Measurements from ENCODE around the gene CLEC4G.

Gene CLEC4G

DNA sequence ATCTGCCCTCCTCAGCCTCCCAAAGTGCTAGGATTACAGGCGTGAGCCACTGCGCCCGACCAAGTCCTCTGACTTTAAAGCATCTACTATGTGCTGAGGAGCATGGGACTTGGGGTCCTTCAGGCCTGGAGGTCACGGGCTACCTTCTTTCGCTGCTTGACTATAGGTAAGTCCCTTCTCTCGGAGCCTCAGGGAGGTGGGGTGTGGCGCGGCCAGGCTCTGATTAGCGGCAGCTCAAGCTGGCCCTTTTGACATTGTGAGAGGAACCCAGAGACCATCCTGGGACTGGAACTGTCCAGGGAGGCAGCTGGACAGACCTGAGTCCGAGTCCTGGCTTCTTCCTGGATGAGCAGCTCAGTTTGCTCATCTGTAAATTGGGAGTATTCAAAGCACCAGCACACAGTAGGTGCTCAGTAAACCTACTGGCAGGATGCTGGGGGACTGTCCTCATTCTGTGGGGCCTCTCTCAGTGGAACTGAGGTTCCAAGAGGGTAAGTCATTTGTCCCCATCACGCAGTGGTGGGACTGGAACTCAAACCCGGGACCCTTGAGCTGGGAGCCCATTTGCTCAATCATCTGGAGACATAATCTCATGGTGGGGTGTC, 30.8 kb downstream of the CLEC4G start:
- TF ChIP-seq, protein P1, sequence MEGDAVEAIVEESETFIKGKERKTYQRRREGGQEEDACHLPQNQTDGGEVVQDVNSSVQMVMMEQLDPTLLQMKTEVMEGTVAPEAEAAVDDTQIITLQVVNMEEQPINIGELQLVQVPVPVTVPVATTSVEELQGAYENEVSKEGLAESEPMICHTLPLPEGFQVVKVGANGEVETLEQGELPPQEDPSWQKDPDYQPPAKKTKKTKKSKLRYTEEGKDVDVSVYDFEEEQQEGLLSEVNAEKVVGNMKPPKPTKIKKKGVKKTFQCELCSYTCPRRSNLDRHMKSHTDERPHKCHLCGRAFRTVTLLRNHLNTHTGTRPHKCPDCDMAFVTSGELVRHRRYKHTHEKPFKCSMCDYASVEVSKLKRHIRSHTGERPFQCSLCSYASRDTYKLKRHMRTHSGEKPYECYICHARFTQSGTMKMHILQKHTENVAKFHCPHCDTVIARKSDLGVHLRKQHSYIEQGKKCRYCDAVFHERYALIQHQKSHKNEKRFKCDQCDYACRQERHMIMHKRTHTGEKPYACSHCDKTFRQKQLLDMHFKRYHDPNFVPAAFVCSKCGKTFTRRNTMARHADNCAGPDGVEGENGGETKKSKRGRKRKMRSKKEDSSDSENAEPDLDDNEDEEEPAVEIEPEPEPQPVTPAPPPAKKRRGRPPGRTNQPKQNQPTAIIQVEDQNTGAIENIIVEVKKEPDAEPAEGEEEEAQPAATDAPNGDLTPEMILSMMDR (IDR thresholded peaks at IDR 0.05; ENCODE audit: low read depth, low read length) = no peak
- no peak for DNase-seq (ENCODE audit: low read depth, low spot score)
- no peak overlapping the region for H3K4me3 ChIP-seq (ENCODE audit: low read depth, low read length)
- in situ Hi-C loops (cut with HindIII; ENCODE audit: low sequenced_read_pairs) = no loop called here

DNA sequence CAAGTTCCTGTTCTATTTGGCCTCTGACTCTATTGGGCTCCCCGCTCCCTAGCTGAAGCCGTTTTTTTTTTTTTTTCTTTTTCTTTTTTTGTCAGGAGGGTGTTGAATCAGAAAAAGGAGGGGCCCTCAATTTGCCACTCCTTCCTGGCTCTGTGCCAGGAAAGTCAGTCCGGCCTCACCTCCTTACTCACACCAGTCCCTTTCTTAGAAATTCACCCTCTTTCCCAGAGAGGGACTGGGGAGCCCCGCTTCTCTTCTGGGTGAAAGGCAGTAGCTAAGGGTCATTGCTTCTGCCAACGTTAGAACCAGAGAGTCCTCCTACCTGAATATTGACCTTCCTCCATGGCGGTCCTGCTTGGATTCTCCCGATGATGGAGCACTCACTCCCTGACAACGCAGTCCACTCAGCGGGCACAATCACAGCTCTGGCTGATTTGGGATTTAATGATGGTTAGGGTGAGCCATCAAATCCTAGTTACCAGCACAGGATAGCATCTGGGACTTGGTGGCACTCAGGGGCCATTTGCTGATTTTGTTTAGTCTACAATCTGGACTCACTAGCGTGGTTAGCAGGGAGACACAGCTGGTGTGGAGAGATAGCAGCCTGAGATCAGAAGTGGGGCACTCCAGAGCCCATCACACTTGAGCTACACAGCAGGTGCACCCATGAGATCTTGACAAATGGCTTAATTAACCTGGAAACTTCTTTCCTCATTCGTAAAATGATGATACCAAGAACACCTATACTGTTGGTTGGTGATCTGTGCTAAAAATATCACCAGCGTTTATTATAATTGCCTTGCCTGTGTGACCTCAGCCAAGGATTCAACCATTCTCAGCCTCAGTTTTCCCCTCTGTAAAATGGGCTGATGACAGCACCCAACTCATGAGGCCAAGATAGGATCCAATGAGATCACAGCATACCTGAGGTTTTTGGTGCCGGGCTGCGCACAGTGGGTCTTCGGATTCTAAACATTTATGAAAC, 32.2 kb downstream of the CLEC4G start:
- no peak overlapping the region for H3K4me3 ChIP-seq (ENCODE audit: low read depth, low read length)
- TF ChIP-seq, protein P1 (IDR thresholded peaks at IDR 0.05; ENCODE audit: low read depth, low read length) = no peak
- in situ Hi-C loops (cut with HindIII; ENCODE audit: low sequenced_read_pairs) = no loop called here
- DNase-seq (ENCODE audit: low read depth, low spot score) = no peak

DNA sequence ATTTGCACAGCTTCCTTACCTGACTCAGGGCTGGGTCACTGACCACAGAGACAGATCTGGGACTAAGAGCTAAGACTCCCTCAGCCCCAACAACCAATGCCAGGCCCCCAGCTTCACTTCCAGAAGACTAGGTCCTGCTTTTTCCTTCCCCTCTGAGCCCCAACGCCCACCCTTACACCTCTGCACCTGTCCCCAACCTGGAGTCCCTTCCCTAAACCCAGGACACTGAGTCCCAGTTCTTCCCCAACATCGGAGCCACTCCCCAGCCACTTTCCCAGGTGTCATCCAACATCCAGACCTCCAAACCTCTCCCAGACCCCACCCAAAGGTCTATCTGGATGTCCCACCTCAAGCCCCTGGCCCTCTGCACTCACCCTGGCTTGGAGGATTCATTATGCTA, 32.9 kb downstream of the CLEC4G start:
- TF ChIP-seq, protein P1 (IDR thresholded peaks at IDR 0.05; ENCODE audit: low read depth, low read length) = no peak
- in situ Hi-C loops (cut with HindIII; ENCODE audit: low sequenced_read_pairs) = no loop called here
- no peak for DNase-seq (ENCODE audit: low read depth, low spot score)
- no peak overlapping the region for H3K4me3 ChIP-seq (ENCODE audit: low read depth, low read length)

DNA sequence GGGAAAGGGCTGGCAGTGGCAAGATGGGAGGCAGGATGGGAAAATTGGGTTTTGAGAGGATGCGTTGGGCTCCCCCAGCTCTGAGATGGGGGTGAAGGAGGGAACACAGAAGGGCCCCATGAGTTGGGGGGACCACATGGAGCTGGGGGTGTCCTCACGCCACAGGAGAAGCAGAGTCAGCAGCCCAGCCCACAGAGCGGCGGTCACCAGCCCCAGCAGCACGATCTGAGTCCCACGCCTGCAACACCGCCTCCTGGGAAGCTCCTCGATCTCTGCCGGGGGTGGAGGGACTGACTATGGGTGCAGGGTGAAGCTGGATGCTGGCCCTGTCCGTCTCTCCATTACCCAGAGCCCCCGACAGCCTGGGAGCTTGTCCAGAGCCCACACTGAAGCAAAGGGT, 33.3 kb downstream of the CLEC4G start:
- TF ChIP-seq, protein P1 (IDR thresholded peaks at IDR 0.05; ENCODE audit: low read depth, low read length) = no peak
- H3K4me3 ChIP-seq (ENCODE audit: low read depth, low read length) = no peak overlapping the region
- DNase-seq (ENCODE audit: low read depth, low spot score) = no peak
- in situ Hi-C loops (cut with HindIII; ENCODE audit: low sequenced_read_pairs) = no loop called here

DNA sequence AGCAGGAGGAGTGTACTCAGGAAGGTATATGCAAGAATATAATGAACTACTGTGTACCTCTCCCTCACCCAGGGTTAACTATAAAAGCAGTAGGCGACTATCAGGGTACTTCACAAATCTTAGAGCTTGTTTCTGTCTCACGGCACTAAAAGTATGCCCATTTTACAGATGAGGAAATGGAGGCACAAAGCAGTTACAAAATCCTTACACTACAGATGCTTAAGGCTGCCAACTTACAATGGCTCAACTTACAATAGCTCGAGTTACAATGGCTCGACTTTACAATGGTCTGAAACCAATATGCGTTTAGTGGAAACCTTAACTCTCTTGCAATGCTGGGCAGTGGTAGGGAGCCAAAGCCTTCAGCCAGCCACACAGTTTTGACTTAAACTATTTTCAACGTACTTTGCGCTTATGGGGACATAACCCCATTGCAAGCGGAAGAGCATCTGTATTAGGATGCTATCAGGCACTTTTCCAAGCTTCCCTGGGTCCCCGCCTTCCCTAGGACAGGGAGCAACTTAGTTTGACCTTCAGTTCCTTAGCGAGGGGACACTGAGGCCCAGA, 34.1 kb downstream of the CLEC4G start:
- TF ChIP-seq, protein P1 (IDR thresholded peaks at IDR 0.05; ENCODE audit: low read depth, low read length) = no peak
- no peak overlapping the region for H3K4me3 ChIP-seq (ENCODE audit: low read depth, low read length)
- in situ Hi-C loops (cut with HindIII; ENCODE audit: low sequenced_read_pairs) = no loop called here
- no peak for DNase-seq (ENCODE audit: low read depth, low spot score)

DNA sequence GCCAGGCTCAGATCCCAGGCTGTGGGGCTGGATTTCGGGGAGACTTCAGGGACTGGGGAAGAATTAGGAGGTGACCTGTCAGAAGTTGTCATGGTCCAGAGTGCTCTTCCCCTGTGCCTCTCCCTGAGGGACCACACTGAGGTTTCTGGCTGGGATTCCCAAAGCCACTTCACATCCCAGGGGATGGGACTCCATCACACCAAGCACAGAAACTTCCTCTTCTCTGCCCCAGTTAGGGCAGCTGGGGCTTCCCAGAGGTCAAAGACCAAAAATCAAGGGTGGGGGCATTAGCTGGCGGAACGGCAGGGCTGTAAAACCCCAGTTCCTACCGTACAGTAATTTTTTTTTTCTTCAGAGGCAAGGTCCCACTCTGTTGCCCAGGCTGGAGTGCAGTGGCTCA, 37.4 kb downstream of the CLEC4G start:
- DNase-seq (ENCODE audit: low read depth, low spot score) = no peak
- in situ Hi-C loops (cut with HindIII; ENCODE audit: low sequenced_read_pairs) = no loop called here
- TF ChIP-seq, protein P1 (IDR thresholded peaks at IDR 0.05; ENCODE audit: low read depth, low read length) = no peak
- no peak overlapping the region for H3K4me3 ChIP-seq (ENCODE audit: low read depth, low read length)

All from astrocyte of the spinal cord (primary cell).